Testis (tissue), 3 donors: Measurements from ENCODE around the gene TTC8. TPM values are rescaled to one million over a fixed set of nuclear protein-coding genes. Genes with fewer than 3 reads are reported as not detected.

Experiments
- polyA plus RNA-seq: library from polyadenylated mRNA; stranded (reverse); fragments of 350-450 nt; fragmentation: Illumina TruSeq; extraction: RNeasy Lipid Tissue Mini Kit (QIAGEN cat#74804); gene quantifications from one replicate; pipeline ENCODE4 v1.2.3, GENCODE V29; 2014; ENCODE audit warnings: low read depth, low replicate concordance; ENCODE audit not compliant: insufficient read depth
- small RNA-seq, 2 donors: library from RNA; depleted of rRNA; stranded (forward); fragments of <200 nt; gene quantifications; one replicate each; pipeline ENCODE3, GENCODE V24; 2016
- total RNA-seq, 2 donors: library from RNA; depleted of rRNA; stranded (reverse); fragments of >200 nt; gene quantifications; one replicate each; pipeline ENCODE4 v1.2.3, GENCODE V29; 2016

Gene TTC8
- total and polyA plus RNA-seq, 3 donors from 2014 or later: 67.5 to 144 (median 139) TPM

Small RNAs within 50 kb of the gene (small RNA-seq; reads per million reads assigned to genes)
- gene RF00019 (0 reads per million in 2 donors), gene RNU4-92P (0 reads per million in 2 donors)

Other genes starting within 250 kb of the TTC8 start
- 10 to 100 TPM; 17.7 to 19.3 TPM for gene EML5, start 31.7 kb upstream of the TTC8 start, total RNA-seq
- 4.2 TPM for gene EML5, start 31.7 kb upstream of the TTC8 start, polyA plus RNA-seq